Stimulated activated naive CD8-positive, alpha-beta T cell treated with anti-CD3 and anti-CD28 coated beads, Interleukin-15, Interleukin-2, amounts not matched to agents 100 ng/mL and 50 ng/mL, for 24 hours (primary cell): ENCODE results near the gene NUP62CL.
A peak's percentile ranks its signal among the peaks of the same experiment; 100 is the strongest.
"Not testable (repeated sequence)": the region's sequence is repeated elsewhere in the genome, so short reads cannot be mapped to it uniquely, and the experiment has no call there.

Experiments used
- H3K27ac Mint-ChIP-seq: one replicate; pipeline ENCODE4 v1.8.0; 2021; ENCODE audit warnings: mild to moderate bottlenecking, mixed read lengths
- H3K27me3 Mint-ChIP-seq: one replicate; pipeline ENCODE4 v1.8.0; 2021; ENCODE audit warnings: mixed read lengths
- H3K36me3 Mint-ChIP-seq: one replicate; pipeline ENCODE4 v1.8.0; 2021; ENCODE audit warnings: low read depth, mixed read lengths
- H3K4me1 Mint-ChIP-seq: one replicate; pipeline ENCODE4 v1.8.0; 2021; ENCODE audit warnings: low read depth, mixed read lengths
- H3K4me3 Mint-ChIP-seq: one replicate; pipeline ENCODE4 v1.8.0; 2021; ENCODE audit warnings: mild to moderate bottlenecking, mixed read lengths
- H3K9me3 Mint-ChIP-seq: one replicate; pipeline ENCODE4 v1.8.0; 2021; ENCODE audit warnings: mixed read lengths

The NUP62CL gene

DNA sequence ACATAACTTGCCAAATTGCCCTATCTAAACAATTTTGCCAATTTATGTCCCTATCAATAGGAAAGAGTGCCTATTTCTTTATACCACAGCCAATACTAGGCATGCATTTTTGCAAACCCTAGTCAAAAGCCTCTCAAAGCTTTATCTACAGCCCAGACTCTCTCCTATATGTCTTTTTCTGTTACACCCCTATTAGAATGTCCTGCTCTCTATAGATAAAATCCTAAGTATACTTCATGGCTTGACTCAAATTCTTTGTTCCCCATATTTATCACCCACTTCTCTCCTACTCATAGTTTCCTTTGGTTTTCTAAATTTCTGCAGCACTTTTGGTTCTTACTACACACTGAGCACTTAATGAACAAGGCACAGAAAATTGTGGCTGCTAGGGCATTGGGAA, 38.0 kb downstream of the NUP62CL start:
- H3K4me1 Mint-ChIP-seq = no peaks in the 10 kb centered on the region
- no peaks in the 10 kb centered on the region for H3K27me3 Mint-ChIP-seq
- H3K4me3 Mint-ChIP-seq = no peak overlapping the region
- no peak overlapping the region for H3K27ac Mint-ChIP-seq
- H3K9me3 Mint-ChIP-seq = no peaks in the 10 kb centered on the region
- no peaks in the 10 kb centered on the region for H3K36me3 Mint-ChIP-seq

DNA sequence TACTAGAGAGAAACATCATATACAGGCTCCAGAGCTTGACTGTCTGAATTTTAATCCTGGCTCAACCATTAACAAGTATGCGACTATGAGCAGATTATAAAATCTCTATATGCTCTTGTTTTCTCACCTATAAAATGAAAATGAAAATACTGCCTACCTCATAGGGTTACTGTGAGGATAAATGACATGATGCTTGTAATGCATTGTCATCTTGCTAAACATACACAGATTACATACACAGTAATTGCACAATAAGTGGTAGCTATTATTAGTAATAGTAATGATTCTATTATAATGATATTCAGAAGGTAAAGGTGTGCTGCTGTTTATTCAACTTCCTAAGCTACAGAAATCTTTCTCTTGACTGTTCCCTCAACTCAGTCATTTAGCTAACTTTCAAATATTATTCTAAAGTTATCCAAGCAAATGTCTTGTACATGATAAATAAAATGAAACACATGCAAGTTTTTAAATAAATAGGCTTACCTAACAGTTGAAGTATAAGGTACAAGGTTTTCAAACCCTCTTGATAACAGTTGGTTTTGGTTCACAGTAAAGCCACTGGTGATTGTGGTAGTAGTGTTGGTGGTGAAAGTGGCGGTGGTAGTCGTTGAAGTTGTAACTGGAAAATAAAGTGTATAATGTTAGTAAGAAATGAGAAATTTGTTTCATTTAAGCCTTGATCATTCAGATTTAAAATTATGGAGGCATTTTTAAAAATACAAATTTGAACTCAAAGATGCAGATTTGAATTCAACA, 38.9 kb downstream of the NUP62CL start:
- H3K4me3 Mint-ChIP-seq = no peak overlapping the region
- no peaks in the 10 kb centered on the region for H3K36me3 Mint-ChIP-seq
- H3K9me3 Mint-ChIP-seq = no peaks in the 10 kb centered on the region
- no peak overlapping the region for H3K27ac Mint-ChIP-seq
- H3K27me3 Mint-ChIP-seq = no peaks in the 10 kb centered on the region
- no peaks in the 10 kb centered on the region for H3K4me1 Mint-ChIP-seq

DNA sequence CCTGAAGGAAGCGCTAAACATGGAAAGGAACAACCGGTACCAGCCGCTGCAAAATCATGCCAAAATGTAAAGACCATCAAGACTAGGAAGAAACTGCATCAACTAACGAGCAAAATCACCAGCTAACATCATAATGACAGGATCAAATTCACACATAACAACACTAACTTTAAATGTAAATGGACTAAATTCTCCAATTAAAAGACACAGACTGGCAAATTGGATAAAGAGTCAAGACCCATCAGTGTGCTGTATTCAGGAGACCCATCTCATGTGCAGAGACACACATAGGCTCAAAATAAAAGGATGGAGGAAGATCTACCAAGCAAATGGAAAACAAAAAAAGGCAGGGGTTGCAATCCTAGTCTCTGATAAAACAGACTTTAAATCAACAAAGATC, 48.6 kb downstream of the NUP62CL start:
- not testable (repeated sequence) for H3K27me3 Mint-ChIP-seq, H3K36me3 Mint-ChIP-seq, H3K27ac Mint-ChIP-seq, H3K4me3 Mint-ChIP-seq, H3K9me3 Mint-ChIP-seq, H3K4me1 Mint-ChIP-seq

DNA sequence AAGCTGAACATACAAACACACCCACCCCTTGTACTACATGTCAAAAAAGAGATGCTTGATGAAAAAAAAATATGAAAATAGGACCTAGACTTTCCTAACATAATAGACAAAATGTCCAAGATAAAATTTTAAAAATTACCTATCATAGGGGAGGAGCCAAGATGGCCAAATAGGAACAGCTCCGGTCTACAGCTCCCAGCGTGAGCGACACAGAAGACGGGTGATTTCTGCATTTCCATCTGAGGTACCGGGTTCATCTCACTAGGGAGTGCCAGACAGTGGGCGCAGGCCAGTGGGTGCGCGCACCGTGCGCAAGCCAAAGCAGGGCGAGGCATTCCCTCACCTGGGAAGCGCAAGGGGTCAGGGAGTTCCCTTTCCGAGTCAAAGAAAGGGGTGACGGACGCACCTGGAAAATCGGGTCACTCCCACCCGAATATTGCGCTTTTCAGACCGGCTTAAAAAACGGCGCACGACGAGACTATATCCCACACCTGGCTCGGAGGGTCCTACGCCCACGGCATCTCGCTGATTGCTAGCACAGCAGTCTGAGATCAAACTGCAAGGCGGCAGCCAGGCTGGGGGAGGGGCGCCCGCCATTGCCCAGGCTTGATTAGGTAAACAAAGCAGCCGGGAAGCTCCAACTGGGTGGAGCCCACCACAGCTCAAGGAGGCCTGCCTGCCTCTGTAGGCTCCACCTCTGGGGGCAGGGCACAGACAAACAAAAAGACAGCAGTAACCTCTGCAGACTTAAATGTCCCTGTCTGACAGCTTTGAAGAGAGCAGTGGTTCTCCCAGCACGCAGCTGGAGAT, 50.4 kb downstream of the NUP62CL start:
- H3K4me1 Mint-ChIP-seq, H3K9me3 Mint-ChIP-seq, H3K36me3 Mint-ChIP-seq, H3K27me3 Mint-ChIP-seq: not testable (repeated sequence)
- Mint-ChIP-seq H3K27ac (peak overlapping the region; percentile 67), H3K4me3 (peak overlapping the region; percentile 66)

DNA sequence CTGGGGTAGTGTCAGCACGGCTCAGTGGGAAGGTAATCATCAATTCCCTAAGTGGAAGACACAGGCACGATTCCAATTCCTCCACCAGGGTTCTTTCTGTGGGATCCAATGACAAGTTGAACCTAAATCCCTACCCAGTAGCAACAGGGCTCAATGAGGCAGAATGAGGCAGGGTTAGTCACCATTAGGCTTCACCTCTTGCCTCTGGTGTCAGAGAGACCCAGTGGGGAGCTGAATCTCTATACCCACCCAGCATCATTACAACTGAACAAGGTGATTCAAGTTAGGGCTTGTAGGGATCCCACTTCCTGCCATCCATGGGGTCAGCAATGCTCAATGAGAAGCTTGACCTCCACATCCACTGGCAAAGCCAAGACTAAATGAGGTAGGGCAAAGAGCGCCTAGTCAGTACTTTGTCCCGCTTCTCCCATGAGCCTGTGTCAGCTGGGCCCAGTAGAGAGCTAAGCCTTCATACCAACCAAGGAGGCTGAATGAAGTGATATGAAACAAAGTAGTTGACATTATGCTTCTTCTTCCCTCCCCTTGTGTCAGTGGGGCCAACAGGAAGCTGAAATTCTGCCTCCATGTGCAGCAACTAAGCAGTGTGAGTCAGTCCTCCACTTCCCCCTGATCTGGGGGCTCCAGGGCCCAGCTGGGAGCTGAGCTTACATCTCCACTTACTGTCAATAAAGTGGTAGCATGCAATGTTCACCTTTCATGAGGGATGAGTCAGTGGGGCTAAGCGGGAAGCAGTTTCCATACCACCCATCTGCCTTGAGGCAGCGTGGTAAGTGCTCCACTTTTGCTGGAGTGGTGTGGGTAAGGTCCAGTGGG, 51.2 kb downstream of the NUP62CL start:
- H3K27me3 Mint-ChIP-seq = no peaks in the 10 kb centered on the region
- H3K9me3 Mint-ChIP-seq = no peaks in the 10 kb centered on the region
- no peaks in the 10 kb centered on the region for H3K36me3 Mint-ChIP-seq
- H3K4me3 Mint-ChIP-seq = peak overlapping the region; percentile 66
- H3K27ac Mint-ChIP-seq = peak overlapping the region; percentile 67
- no peaks in the 10 kb centered on the region for H3K4me1 Mint-ChIP-seq

DNA sequence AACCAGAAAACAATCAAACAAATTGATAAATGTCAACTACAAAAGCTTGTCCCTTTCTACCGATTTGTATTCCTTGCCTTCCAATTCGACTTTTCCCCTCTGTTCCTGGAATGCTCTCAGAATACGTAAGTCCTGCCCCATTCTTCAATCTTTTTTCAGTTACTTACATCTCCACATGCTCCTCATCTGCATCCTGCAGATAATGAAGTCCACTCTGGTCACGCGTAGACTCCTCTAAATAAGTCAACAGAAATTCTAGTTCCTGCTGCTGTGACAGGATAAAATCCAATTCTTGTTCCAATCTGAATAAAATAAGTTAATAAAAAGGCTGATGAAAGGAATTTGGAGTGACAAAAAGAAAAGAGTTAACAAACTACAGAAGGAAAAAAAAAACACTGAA, 53.2 kb downstream of the NUP62CL start:
- no peaks in the 10 kb centered on the region for H3K27me3 Mint-ChIP-seq
- H3K9me3 Mint-ChIP-seq = no peaks in the 10 kb centered on the region
- H3K36me3 Mint-ChIP-seq = no peaks in the 10 kb centered on the region
- H3K4me1 Mint-ChIP-seq = no peaks in the 10 kb centered on the region
- no peak overlapping the region for H3K27ac Mint-ChIP-seq
- no peak overlapping the region for H3K4me3 Mint-ChIP-seq

DNA sequence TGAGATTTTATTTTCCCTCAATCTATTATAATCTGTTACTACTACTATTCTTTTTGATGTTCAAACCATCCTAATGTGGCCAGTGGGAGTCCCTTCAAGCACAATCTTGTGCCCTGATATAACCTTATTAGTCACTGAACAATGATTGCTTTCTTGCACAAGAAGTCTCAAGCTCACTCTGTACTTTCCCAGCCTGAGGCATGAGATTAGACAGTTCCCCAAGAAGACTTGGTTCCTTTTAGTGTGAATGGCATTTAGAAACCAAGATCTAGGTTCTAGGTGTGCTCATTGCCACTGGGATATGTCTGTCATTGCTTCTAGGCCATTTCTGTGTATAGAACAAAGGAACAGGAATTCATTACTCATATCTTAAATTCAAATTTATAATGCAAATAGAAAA, 59.6 kb downstream of the NUP62CL start:
- Mint-ChIP-seq H3K27ac (no peak overlapping the region), H3K36me3 (no peaks in the 10 kb centered on the region), H3K4me1 (no peaks in the 10 kb centered on the region), H3K9me3 (no peaks in the 10 kb centered on the region), H3K27me3 (no peaks in the 10 kb centered on the region), H3K4me3 (no peak overlapping the region)

DNA sequence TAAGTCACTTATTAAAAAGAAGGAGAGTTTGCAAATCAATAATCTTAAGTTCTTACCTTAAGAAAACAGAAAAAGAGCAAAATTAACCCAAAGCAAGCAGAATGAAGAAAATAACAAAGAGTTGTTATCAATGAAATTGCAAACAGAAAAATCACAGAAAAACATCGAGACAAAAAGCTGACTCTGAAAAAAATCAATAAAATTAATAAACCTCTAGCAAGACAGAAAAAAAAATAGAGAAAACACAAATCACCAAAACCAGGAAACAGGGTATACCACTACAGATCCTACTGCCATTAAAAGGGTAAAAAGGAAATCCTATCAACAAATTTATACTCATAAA, 70.3 kb downstream of the NUP62CL start:
- no peaks in the 10 kb centered on the region for H3K27me3 Mint-ChIP-seq
- H3K27ac Mint-ChIP-seq = peak overlapping the region; percentile 70
- no peak overlapping the region for H3K4me3 Mint-ChIP-seq
- H3K36me3 Mint-ChIP-seq = no peaks in the 10 kb centered on the region
- H3K4me1 Mint-ChIP-seq = peaks cover 17% of the 10 kb centered on the region
- H3K9me3 Mint-ChIP-seq = no peaks in the 10 kb centered on the region

DNA sequence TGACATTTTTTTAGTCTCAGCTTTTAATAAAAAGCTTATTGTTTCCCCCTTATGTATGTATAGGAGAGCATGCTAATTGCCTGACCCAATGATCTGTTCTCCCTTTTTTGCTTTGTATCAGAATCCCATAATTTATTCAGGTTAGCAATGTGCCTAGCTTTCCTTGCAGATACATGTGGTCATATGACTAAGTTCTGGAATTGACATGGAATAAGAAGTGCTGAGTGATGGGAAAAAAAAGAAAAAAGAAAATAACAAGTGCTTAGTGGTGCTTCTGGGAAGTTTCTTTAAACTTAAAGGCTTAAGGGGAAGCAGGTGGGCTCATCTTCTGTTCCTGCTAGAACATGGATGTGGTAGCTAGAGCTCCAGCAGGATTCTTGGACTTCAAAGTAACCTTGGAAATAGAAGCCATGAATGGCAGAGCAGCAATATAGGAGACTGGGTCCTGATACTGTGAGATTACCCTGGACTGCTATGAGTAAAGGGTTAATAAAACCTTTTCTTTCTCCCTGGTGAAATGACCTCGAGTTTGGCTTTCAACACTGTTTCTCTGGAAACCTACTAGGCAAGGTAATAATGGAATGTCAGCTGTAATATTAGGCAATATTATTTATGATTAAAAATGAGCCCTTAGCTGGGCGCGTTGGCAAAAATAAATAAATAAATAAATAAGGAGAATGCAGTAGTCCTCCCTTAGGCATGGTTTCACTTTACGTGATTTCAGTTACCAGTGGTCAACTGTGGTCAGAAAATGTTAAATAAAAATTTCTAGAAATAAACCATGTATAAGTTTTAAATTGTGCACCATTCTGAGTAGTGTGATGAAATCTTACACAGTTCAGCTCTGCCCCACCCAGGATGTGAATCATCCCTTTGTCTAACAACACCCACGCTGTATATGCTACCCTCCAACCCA, 70.9 kb downstream of the NUP62CL start:
- no peak overlapping the region for H3K4me3 Mint-ChIP-seq
- no peaks in the 10 kb centered on the region for H3K9me3 Mint-ChIP-seq
- no peaks in the 10 kb centered on the region for H3K36me3 Mint-ChIP-seq
- peaks cover 17% of the 10 kb centered on the region for H3K4me1 Mint-ChIP-seq
- no peaks in the 10 kb centered on the region for H3K27me3 Mint-ChIP-seq
- peak overlapping the region; percentile 70 for H3K27ac Mint-ChIP-seq

DNA sequence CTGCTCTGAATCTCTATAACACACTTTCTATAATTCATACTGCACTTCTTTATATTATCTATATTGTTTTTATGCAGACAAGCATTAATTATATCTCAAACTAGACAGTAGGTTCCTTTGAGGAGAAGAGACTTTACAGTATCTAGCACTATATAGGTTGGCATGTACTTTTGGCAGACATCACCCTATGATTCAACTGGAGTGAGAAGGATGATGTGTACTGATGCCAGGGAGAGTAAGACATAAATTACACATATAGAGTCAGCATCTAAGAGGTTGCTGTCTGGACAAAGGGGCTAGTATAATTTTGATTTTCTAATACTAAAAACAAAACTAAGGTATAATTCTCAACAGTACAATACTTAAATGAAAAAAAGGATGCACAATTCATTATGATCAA, 82.5 kb downstream of the NUP62CL start:
- no peak overlapping the region for H3K27ac Mint-ChIP-seq
- H3K27me3 Mint-ChIP-seq = no peaks in the 10 kb centered on the region
- no peaks in the 10 kb centered on the region for H3K9me3 Mint-ChIP-seq
- H3K36me3 Mint-ChIP-seq = no peaks in the 10 kb centered on the region
- no peak overlapping the region for H3K4me3 Mint-ChIP-seq
- H3K4me1 Mint-ChIP-seq = peaks cover 6% of the 10 kb centered on the region

DNA sequence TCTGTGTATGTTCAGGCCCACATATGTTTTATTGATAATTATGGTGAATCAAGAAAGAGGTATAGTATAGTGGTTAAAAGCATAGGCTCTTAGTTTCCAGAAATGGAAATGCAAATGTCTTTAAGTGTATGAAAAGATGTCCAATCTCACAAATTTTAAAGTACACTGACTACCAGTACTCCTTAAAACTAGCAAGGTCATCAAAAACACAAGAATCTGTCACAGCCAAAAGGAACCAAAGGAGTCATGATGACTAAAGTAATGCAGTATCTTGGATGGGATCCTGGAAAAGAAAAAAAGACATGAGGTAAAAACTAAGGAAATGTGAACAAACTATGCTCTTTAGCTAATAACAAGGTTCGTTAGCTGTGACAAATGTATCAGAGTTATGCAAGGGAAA, 87.0 kb downstream of the NUP62CL start:
- Mint-ChIP-seq H3K9me3 (no peaks in the 10 kb centered on the region), H3K4me3 (peak overlapping the region; percentile 98), H3K36me3 (peaks cover 22% of the 10 kb centered on the region), H3K4me1 (peaks cover 21% of the 10 kb centered on the region), H3K27ac (peak overlapping the region; percentile 99), H3K27me3 (no peaks in the 10 kb centered on the region)

DNA sequence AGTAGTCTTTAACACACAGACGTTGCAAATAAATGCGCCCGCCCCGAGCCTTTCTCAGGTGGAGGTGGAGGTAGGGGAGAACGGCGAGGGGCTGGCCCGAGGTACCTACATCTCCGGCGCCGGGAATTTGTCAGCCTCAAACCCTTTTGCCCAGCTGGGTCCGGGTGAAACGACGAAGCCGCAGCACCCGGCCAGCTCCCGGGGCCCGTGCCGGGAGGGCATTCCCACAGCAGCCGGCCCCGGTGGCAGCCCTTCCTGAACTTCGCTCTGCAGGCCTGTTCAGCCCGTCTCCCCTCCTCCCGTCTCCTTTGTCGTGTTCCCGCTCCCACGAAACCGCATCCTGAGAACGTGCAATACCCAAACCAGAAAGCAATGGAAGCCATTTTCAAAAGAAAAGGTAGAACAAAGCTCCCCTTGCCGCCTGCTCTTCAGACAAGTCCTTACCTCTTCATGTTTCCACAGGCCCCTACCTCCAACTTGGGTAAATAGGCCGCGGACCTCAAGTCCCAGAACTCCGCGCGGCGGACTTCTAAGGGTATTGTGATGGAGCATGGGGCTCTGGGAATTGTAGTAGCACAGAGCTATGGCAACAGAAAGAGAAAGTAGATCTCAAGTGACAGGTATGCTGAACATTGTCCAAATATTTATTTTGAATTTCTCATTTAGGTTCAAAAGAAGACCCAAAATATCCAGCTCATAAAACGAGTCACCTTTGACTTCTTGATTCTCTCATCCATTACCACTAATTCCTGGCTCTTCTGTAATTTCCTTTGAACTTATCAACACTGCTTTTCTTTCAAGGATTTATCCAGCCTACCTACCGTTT, 87.7 kb downstream of the NUP62CL start, which contains the start of gene RBM41:
RBM41 (minus strand) TSS at position 501 of the 826 bp plus-strand sequence; CDS start at position 452, 49 bp downstream.
- Mint-ChIP-seq H3K36me3 (peaks cover 30% of the 10 kb centered on the region), H3K4me1 (peaks cover 24% of the 10 kb centered on the region), H3K27me3 (no peaks in the 10 kb centered on the region), H3K9me3 (no peaks in the 10 kb centered on the region), H3K27ac (peak within 1 kb of the TSS; percentile 99), H3K4me3 (peak within 1 kb of the TSS; percentile 98)

DNA sequence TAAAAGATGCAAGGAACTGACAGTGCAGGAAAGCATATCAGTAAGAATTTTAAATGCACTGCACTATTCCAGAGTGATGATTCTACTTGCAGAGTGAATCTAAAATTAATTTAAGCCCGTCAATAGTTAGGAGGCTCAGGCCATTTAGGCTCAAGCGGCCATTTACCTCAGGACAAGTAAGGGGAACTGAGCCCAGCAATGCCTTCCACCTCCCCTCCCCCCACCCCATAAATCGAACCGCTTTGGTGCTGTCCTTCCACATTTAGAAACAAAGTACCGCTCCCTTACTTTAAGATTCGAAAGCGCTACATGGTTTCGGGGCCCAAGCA, 88.3 kb downstream of the NUP62CL start:
- H3K27me3 Mint-ChIP-seq = no peaks in the 10 kb centered on the region
- H3K4me3 Mint-ChIP-seq = peak overlapping the region; percentile 98
- H3K4me1 Mint-ChIP-seq = peaks cover 25% of the 10 kb centered on the region
- H3K36me3 Mint-ChIP-seq = peaks cover 35% of the 10 kb centered on the region
- H3K27ac Mint-ChIP-seq = peak overlapping the region; percentile 16
- H3K9me3 Mint-ChIP-seq = no peaks in the 10 kb centered on the region

DNA sequence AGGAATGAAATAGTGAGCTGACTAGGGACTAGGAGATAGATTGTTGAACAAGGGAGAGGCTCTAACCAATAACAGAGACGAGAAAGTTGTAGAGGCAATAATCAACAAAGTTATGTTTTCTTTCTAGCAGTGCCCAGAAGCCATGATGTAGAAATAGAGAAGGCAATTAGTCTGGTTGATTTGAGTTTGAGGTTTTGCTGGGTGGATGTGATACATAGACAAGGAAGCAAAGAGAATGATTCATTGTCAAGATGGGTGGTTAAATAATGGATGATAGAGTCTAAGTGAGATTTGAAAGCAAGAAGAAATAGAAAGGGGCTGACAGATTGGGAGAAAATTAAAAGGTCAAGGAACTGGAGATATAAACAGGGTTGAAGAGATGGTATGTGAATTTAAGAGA, 98.8 kb downstream of the NUP62CL start:
- Mint-ChIP-seq H3K4me1 (peaks cover 21% of the 10 kb centered on the region), H3K36me3 (peaks cover 50% of the 10 kb centered on the region), H3K4me3 (no peak overlapping the region), H3K27ac (peak overlapping the region; percentile 26), H3K9me3 (no peaks in the 10 kb centered on the region), H3K27me3 (no peaks in the 10 kb centered on the region)
